ENCODE measurements around the gene DKK3. TPM values are rescaled to one million over a fixed set of nuclear protein-coding genes. Genes with fewer than 3 reads are reported as not detected.

The DKK3 gene
- total and polyA plus RNA-seq, 2 experiments from 2014 or later, result 16.8 to 31.1 TPM

- no peaks in the 10 kb centered on the region; the same call in 1 of the 2 replicates for H4K20me1 ChIP-seq (replicated peaks; ENCODE audit: insufficient read depth)
- H3K4me3 ChIP-seq, result no peak overlapping the region
- TF ChIP-seq, protein P1, sequence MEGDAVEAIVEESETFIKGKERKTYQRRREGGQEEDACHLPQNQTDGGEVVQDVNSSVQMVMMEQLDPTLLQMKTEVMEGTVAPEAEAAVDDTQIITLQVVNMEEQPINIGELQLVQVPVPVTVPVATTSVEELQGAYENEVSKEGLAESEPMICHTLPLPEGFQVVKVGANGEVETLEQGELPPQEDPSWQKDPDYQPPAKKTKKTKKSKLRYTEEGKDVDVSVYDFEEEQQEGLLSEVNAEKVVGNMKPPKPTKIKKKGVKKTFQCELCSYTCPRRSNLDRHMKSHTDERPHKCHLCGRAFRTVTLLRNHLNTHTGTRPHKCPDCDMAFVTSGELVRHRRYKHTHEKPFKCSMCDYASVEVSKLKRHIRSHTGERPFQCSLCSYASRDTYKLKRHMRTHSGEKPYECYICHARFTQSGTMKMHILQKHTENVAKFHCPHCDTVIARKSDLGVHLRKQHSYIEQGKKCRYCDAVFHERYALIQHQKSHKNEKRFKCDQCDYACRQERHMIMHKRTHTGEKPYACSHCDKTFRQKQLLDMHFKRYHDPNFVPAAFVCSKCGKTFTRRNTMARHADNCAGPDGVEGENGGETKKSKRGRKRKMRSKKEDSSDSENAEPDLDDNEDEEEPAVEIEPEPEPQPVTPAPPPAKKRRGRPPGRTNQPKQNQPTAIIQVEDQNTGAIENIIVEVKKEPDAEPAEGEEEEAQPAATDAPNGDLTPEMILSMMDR (conservative IDR thresholded peaks at IDR 0.05; ENCODE audit: low read depth in 2 of 2), result no peak
- peaks cover 19% of the 10 kb centered on the region for H3K4me1 Mint-ChIP-seq
- DNase-seq (ENCODE audit: low spot score), result no peak
- no peak for ATAC-seq
- no peak overlapping the region for H3K27ac Mint-ChIP-seq
- H3K27ac ChIP-seq (ENCODE audit: low read depth), result no peak overlapping the region
- no peaks in the 10 kb centered on the region for H3F3A ChIP-seq (replicated peaks; ENCODE audit: low read depth)
- no peaks in the 10 kb centered on the region for H3K79me2 ChIP-seq (replicated peaks; ENCODE audit: insufficient read depth)
- no peaks in the 10 kb centered on the region for H3K36me3 ChIP-seq (ENCODE audit: insufficient read depth)
- peaks cover 7% of the 10 kb centered on the region; the same call in 1 of the 2 replicates for H3K4me1 ChIP-seq (ENCODE audit: insufficient read depth)
- peaks cover 13% of the 10 kb centered on the region; the same call in 2 of the 3 replicates for H3K36me3 Mint-ChIP-seq (ENCODE audit: low read depth)
- H3K9me3 Mint-ChIP-seq, result no peaks in the 10 kb centered on the region; the same call in 2 of the 3 replicates
- H3K27me3 Mint-ChIP-seq (ENCODE audit: insufficient read depth, low read depth, poor library complexity), result no peaks in the 10 kb centered on the region
- no peak overlapping the region for H3K4me2 ChIP-seq
- no peaks in the 10 kb centered on the region for H3K9me2 ChIP-seq (ENCODE audit: insufficient read depth)
- no peak overlapping the region for H2AFZ ChIP-seq
- H3K27me3 ChIP-seq (ENCODE audit: insufficient read depth), result no peaks in the 10 kb centered on the region
- no peak overlapping the region for H3K4me3 Mint-ChIP-seq
Measured at GRCh38 chr11:11989774-11990744, 18.4 kb downstream of the DKK3 start.

- no peak overlapping the region for H3K4me3 ChIP-seq
- no peak overlapping the region for H2AFZ ChIP-seq
- H3F3A ChIP-seq (replicated peaks; ENCODE audit: low read depth), result no peaks in the 10 kb centered on the region
- H3K79me2 ChIP-seq (replicated peaks; ENCODE audit: insufficient read depth), result no peaks in the 10 kb centered on the region
- Mint-ChIP-seq H3K27me3 (ENCODE audit: insufficient read depth, low read depth, poor library complexity) (no peaks in the 10 kb centered on the region), H3K27ac (no peak overlapping the region), H3K9me3 (no peaks in the 10 kb centered on the region; the same call in 2 of the 3 replicates), H3K4me1 (peaks cover 19% of the 10 kb centered on the region; the same call in 2 of the 3 replicates), H3K4me3 (no peak overlapping the region), H3K36me3 (ENCODE audit: low read depth) (peaks cover 13% of the 10 kb centered on the region; the same call in 2 of the 3 replicates)
- H3K36me3 ChIP-seq (ENCODE audit: insufficient read depth), result no peaks in the 10 kb centered on the region
- H3K27ac ChIP-seq (ENCODE audit: low read depth), result no peak overlapping the region
- H3K27me3 ChIP-seq (ENCODE audit: insufficient read depth), result no peaks in the 10 kb centered on the region
- ATAC-seq, result no peak
- H3K4me2 ChIP-seq, result no peak overlapping the region
- DNase-seq (ENCODE audit: low spot score), result peak; percentile 26
- H3K9me2 ChIP-seq (ENCODE audit: insufficient read depth), result no peaks in the 10 kb centered on the region
- no peaks in the 10 kb centered on the region; the same call in 1 of the 2 replicates for H4K20me1 ChIP-seq (replicated peaks; ENCODE audit: insufficient read depth)
- H3K4me1 ChIP-seq (ENCODE audit: insufficient read depth), result peaks cover 10% of the 10 kb centered on the region; the same call in 1 of the 2 replicates
- no peak for TF ChIP-seq ZNF331 (CRISPR knock-in tag; IDR thresholded peaks at IDR 0.05; ENCODE audit: low read depth)
- TF ChIP-seq, protein P1 (conservative IDR thresholded peaks at IDR 0.05; ENCODE audit: low read depth in 2 of 2), result peak in 1 of 2 experiments; percentile 42; a peak in 2 of 4 replicates
Measured at GRCh38 chr11:11988681-11989261, 19.7 kb downstream of the DKK3 start.
